HG02938 (cell line): ENCODE data around the gene SYN1.
"Not testable (repeated sequence)": the region's sequence is repeated elsewhere in the genome, so short reads cannot be mapped to it uniquely, and the experiment has no call there.

Source experiments
- ATAC-seq: cut with Tn5 transposase; IDR thresholded peaks from one replicate; pipeline ENCODE4 v1.9.1; 2021; ENCODE audit warnings: mild to moderate bottlenecking, moderate library complexity; ENCODE audit not compliant: unreplicated experiment

SYN1 gene

GRCh38 chrX:47619486-47620302, at the start of gene SYN1:
TSS of gene SYN1 (minus strand) at chrX:47619857. CDS start at chrX:47619728, 129 bp downstream.
- peak; percentile 62 for ATAC-seq

- not testable (repeated sequence) for ATAC-seq
Measured at GRCh38 chrX:47665797-47666196, 46.1 kb upstream of the SYN1 start.

GRCh38 chrX:47664737-47665136, 45.1 kb upstream of the SYN1 start:
- no peak for ATAC-seq

- no peak for ATAC-seq
Measured at GRCh38 chrX:47662144-47662657, 42.5 kb upstream of the SYN1 start.

- ATAC-seq = no peak
Measured at GRCh38 chrX:47661539-47661938, 41.9 kb upstream of the SYN1 start.

GRCh38 chrX:47659421-47659726, 39.7 kb upstream of the SYN1 start:
- ATAC-seq = no peak

GRCh38 chrX:47658684-47659420, 39.2 kb upstream of the SYN1 start, which contains the start of gene UXT:
TSS of gene UXT (minus strand) at chrX:47659180. CDS start at chrX:47658927, 253 bp downstream.
- ATAC-seq = peak; percentile 77

GRCh38 chrX:47658301-47658683, 38.6 kb upstream of the SYN1 start:
- no peak for ATAC-seq

- no peak for ATAC-seq
Measured at GRCh38 chrX:47651043-47651905, 31.6 kb upstream of the SYN1 start.

GRCh38 chrX:47650164-47651042, 30.7 kb upstream of the SYN1 start, which contains the start of gene ELK1:
TSS of gene ELK1 (minus strand) at chrX:47650563. CDS start at chrX:47641441, 9,122 bp downstream.
- peak; percentile 85 for ATAC-seq

GRCh38 chrX:47649781-47650163, 30.1 kb upstream of the SYN1 start:
- ATAC-seq = no peak

- no peak for ATAC-seq
Measured at GRCh38 chrX:47649271-47649670, 29.6 kb upstream of the SYN1 start.

- ATAC-seq = no peak
Measured at GRCh38 chrX:47648376-47648775, 28.7 kb upstream of the SYN1 start.

- ATAC-seq = no peak
Measured at GRCh38 chrX:47646636-47647035, 27.0 kb upstream of the SYN1 start.

- no peak for ATAC-seq
Measured at GRCh38 chrX:47645530-47645929, 25.9 kb upstream of the SYN1 start.

GRCh38 chrX:47644557-47645091, 25.0 kb upstream of the SYN1 start:
- ATAC-seq = no peak

- no peak for ATAC-seq
Measured at GRCh38 chrX:47643926-47644325, 24.3 kb upstream of the SYN1 start.

GRCh38 chrX:47638816-47639215, 19.2 kb upstream of the SYN1 start:
- ATAC-seq = no peak

GRCh38 chrX:47637546-47638195, 18.0 kb upstream of the SYN1 start:
- ATAC-seq = no peak
